Activated T-helper 1 cell treated with anti-CD3 and anti-CD28 coated beads, Interleukin-12 subunit alpha, Interleukin-12 subunit beta, Interleukin-2, Interleukin-4 antibody, amounts not matched to agents 30 ng/mL and 10 ng/mL and 1 ng/mL, durations not matched to agents 14 hours and 24 hours and 36 hours (primary cell): ENCODE results near the gene WDR45. TPM values are rescaled to one million over a fixed set of nuclear protein-coding genes. Genes with fewer than 3 reads are reported as not detected.

Source experiments
- DNase-seq: peaks from one replicate; pipeline ENCODE4 v3.0.0; 2021; ENCODE audit warnings: low spot score
- H3K27ac Mint-ChIP-seq: one replicate; pipeline ENCODE4 v1.8.0; 2021; ENCODE audit warnings: mild to moderate bottlenecking, mixed read lengths
- H3K27me3 Mint-ChIP-seq: one replicate; pipeline ENCODE4 v1.8.0; 2022; ENCODE audit warnings: mild to moderate bottlenecking, moderate library complexity, mixed read lengths; ENCODE audit not compliant: insufficient read depth
- H3K36me3 Mint-ChIP-seq: one replicate; pipeline ENCODE4 v1.8.0; 2021; ENCODE audit warnings: low read depth, mixed read lengths
- H3K4me1 Mint-ChIP-seq: one replicate; pipeline ENCODE4 v1.8.0; 2021; ENCODE audit warnings: low read depth, mixed read lengths
- H3K4me3 Mint-ChIP-seq: one replicate; pipeline ENCODE4 v1.8.0; 2021; ENCODE audit warnings: mild to moderate bottlenecking, moderate library complexity, mixed read lengths
- H3K9me3 Mint-ChIP-seq: one replicate; pipeline ENCODE4 v1.8.0; 2021; ENCODE audit warnings: mixed read lengths
- intact Hi-C: fragments of 100-400 bp; cut with micrococcal nuclease; formaldehyde crosslinking; loops from one replicate; pipeline ENCODE4 v1.15.1; 2024
- total RNA-seq: library from RNA; stranded (reverse); gene quantifications from 2 replicates; pipeline ENCODE4 v1.2.3, GENCODE V29; 2022

The WDR45 gene
- total RNA-seq, 1 donor from 2014 or later, result 53.0 TPM

GRCh38 chrX:49037883-49038475, 41.7 kb downstream of the WDR45 start:
- Mint-ChIP-seq H3K4me1 (peaks cover 31% of the 10 kb centered on the region), H3K4me3 (no peak overlapping the region), H3K27me3 (no peaks in the 10 kb centered on the region), H3K27ac (peak overlapping the region; percentile 22), H3K36me3 (peaks cover 28% of the 10 kb centered on the region), H3K9me3 (no peaks in the 10 kb centered on the region)
- DNase-seq, result no peak
- intact Hi-C loops, result no loop called here

GRCh38 chrX:49030283-49030682, 49.4 kb downstream of the WDR45 start:
- H3K4me3 Mint-ChIP-seq, result no peak overlapping the region
- no peaks in the 10 kb centered on the region for H3K27me3 Mint-ChIP-seq
- H3K9me3 Mint-ChIP-seq, result no peaks in the 10 kb centered on the region
- no peak overlapping the region for H3K27ac Mint-ChIP-seq
- intact Hi-C loops, result no loop called here
- no peaks in the 10 kb centered on the region for H3K4me1 Mint-ChIP-seq
- DNase-seq, result no peak
- peaks cover 19% of the 10 kb centered on the region for H3K36me3 Mint-ChIP-seq

- Mint-ChIP-seq H3K4me1 (no peaks in the 10 kb centered on the region), H3K27ac (no peak overlapping the region), H3K9me3 (no peaks in the 10 kb centered on the region), H3K27me3 (no peaks in the 10 kb centered on the region), H3K36me3 (peaks cover 19% of the 10 kb centered on the region), H3K4me3 (no peak overlapping the region)
- intact Hi-C loops, result no loop called here
- no peak for DNase-seq
These were observed 49.8 kb downstream of the WDR45 start for GRCh38 chrX:49029876-49030275.

Other genes with a start within 250 kb of the WDR45 start
- 0.36 and 0.42 TPM in 2 replicates for gene PCSK1N, start 244.3 kb downstream of the WDR45 start, total RNA-seq
- gene TIMM17B, start 182.1 kb downstream of the WDR45 start, total RNA-seq, result 72.2 and 72.3 TPM in 2 replicates
- gene PQBP1, start 182.0 kb downstream of the WDR45 start, total RNA-seq, result 112 and 119 TPM in 2 replicates
- 24.9 and 26.5 TPM in 2 replicates for gene SLC35A2, start 168.2 kb downstream of the WDR45 start, total RNA-seq
- gene PIM2, start 160.9 kb downstream of the WDR45 start, total RNA-seq, result 475 and 478 TPM in 2 replicates
- gene OTUD5, start 122.3 kb downstream of the WDR45 start, total RNA-seq, result 84.1 and 84.8 TPM in 2 replicates
- gene KCND1, start 108.0 kb downstream of the WDR45 start, total RNA-seq, result 3.3 and 4.0 TPM in 2 replicates
- gene GRIPAP1, start 77.6 kb downstream of the WDR45 start, total RNA-seq, result 85.8 and 89.2 TPM in 2 replicates
- gene TFE3, start 36.5 kb downstream of the WDR45 start, total RNA-seq, result 34.4 and 37.0 TPM in 2 replicates
- 4.4 and 5.1 TPM in 2 replicates for gene CCDC120, start 20.9 kb downstream of the WDR45 start, total RNA-seq
- gene PRAF2, start 5.9 kb downstream of the WDR45 start, total RNA-seq, result 14.9 and 15.4 TPM in 2 replicates
- 26.6 and 28.1 TPM in 2 replicates for gene GPKOW, start 43.8 kb upstream of the WDR45 start, total RNA-seq
- 1.4 and 2.8 TPM in 2 replicates for gene MAGIX, start 82.9 kb upstream of the WDR45 start, total RNA-seq
- gene PLP2, start 92.0 kb upstream of the WDR45 start, total RNA-seq, result 72.9 and 73.2 TPM in 2 replicates
- 19.5 and 20.4 TPM in 2 replicates for gene PRICKLE3, start 106.5 kb upstream of the WDR45 start, total RNA-seq
- 2.9 and 3.3 TPM in 2 replicates for gene SYP, start 120.3 kb upstream of the WDR45 start, total RNA-seq
- 0.05 and 0.13 TPM in 2 replicates for gene CACNA1F, start 153.5 kb upstream of the WDR45 start, total RNA-seq
- gene CCDC22, start 155.6 kb upstream of the WDR45 start, total RNA-seq, result 26.0 and 28.5 TPM in 2 replicates
- gene FOXP3, start 184.8 kb upstream of the WDR45 start, total RNA-seq, result 14.3 and 14.4 TPM in 2 replicates
- gene PPP1R3F, start 189.9 kb upstream of the WDR45 start, total RNA-seq, result 6.5 and 6.9 TPM in 2 replicates
- not detected in 2 replicates for gene GAGE10, start 223.8 kb upstream of the WDR45 start, total RNA-seq
- gene GAGE12J, start 242.2 kb upstream of the WDR45 start, total RNA-seq, result not detected in 2 replicates